Sigmoid colon (tissue), 7 donors: Measurements from ENCODE around the gene TKTL1. TPM values are rescaled to one million over a fixed set of nuclear protein-coding genes. Genes with fewer than 3 reads are reported as not detected.

ENCODE experiments used
- DNase-seq: peaks from one replicate; pipeline ENCODE4 v3.0.0-alpha.2; 2019
- H3K27ac ChIP-seq, 4 donors: fragments of 200-600 bp; sonication (generic); one replicate each; pipeline ENCODE4 v1.5.1; 2016 to 2019; ENCODE audit warnings: mild to moderate bottlenecking in 1 of 4
- H3K27me3 ChIP-seq, 3 donors: fragments of 200-600 bp; sonication (generic); one replicate each; pipeline ENCODE4 v1.5.1; 2019; ENCODE audit warnings: mild to moderate bottlenecking in 1 of 3
- H3K36me3 ChIP-seq, 4 donors: fragments of 200-600 bp; sonication (generic); one replicate each; pipeline ENCODE4 v1.5.1; 2016 to 2019
- H3K4me1 ChIP-seq, 4 donors: fragments of 200-600 bp; sonication (generic); one replicate each; pipeline ENCODE4 v1.5.1; 2017 to 2019
- H3K4me3 ChIP-seq, 4 donors: fragments of 200-600 bp; sonication (generic); one replicate each; pipeline ENCODE4 v1.5.1; 2017 to 2019; ENCODE audit warnings: mild to moderate bottlenecking in 2 of 4, moderate library complexity in 1 of 4
- H3K9me3 ChIP-seq, 4 donors: fragments of 200-600 bp in 3 of 4; sonication (generic) in 3 of 4; one replicate each; pipeline versions ENCODE4 v1.5.1 to v1.6.1; 2013 to 2019
- EP300 ChIP-seq, 4 donors: sonication (generic); formaldehyde crosslinking; IDR thresholded peaks; one replicate each; pipeline ENCODE4 v1.6.1; 2017; ENCODE audit warnings: antibody characterized with exemption in 4 of 4
- POLR2A ChIP-seq, 2 donors: fragments of 450-650 bp; IDR thresholded peaks; one replicate each; pipeline ENCODE4 v1.6.1; 2016; ENCODE audit warnings: antibody characterized with exemption in 2 of 2, mild to moderate bottlenecking in 2 of 2, moderate library complexity in 2 of 2
- POLR2AphosphoS5 ChIP-seq, 4 donors: sonication (generic); formaldehyde crosslinking; IDR thresholded peaks; one replicate each; pipeline ENCODE4 v1.6.1; 2017; ENCODE audit warnings: antibody characterized with exemption in 4 of 4
- WGBS, 2 donors: extraction: QIAGEN DNeasy Blood & Tissue Kit; methylation state at CpG; one replicate each; pipeline ENCODE4 v1.1.7; 2013; 5-methylcytosine and 5-hydroxymethylcytosine counted together
- intact Hi-C: fragments of 100-400 bp; cut with DNase I; formaldehyde crosslinking; loops from one replicate; pipeline ENCODE4 v1.15.1; 2023
- polyA plus RNA-seq, 3 donors: library from polyadenylated mRNA; stranded (reverse); fragments of 200-250 nt; gene quantifications; one replicate each; pipeline ENCODE4 v1.2.3, GENCODE V29; 2013
- total RNA-seq, 4 donors: library from RNA; depleted of rRNA; stranded (reverse); fragments of >200 nt; gene quantifications; one replicate each; pipeline ENCODE4 v1.1.0, GENCODE V29; 2016
- TF ChIP-seq, protein P1 (sequence below), 4 experiments: fragments of 450-650 bp in 3 of 4; fragments of 200-600 bp in 1 of 4; IDR thresholded peaks; one replicate each; pipeline ENCODE4 v1.5.1; 2016 to 2019; ENCODE audit warnings: antibody characterized with exemption in 4 of 4, mild to moderate bottlenecking in 3 of 4, moderate library complexity in 2 of 4
- donor health status: healthy with polysubstance abuse.
- donor health status: Bipolar disorder and iron deficiency.
- donor health status: healthy.

TKTL1 gene
- total and polyA plus RNA-seq, 7 donors: under 0.01 to 0.31 TPM; not detected in 5

- Histone ChIP-seq H3K9me3 (no peaks in the 10 kb centered on the region), H3K4me3 (no peak overlapping the region), H3K27ac (no peak overlapping the region), H3K27me3 (no peaks in the 10 kb centered on the region), H3K4me1 (peaks cover 0 to 14% (median 1%) of the 10 kb centered on the region in 4 donors), H3K36me3 (no peaks in the 10 kb centered on the region)
- intact Hi-C loops: no loop called here
- 28 to 63% methylated on average over 10 of the region's 10 CpGs for WGBS, 2 donors
- no peak for TF ChIP-seq POLR2AphosphoS5 (IDR thresholded peaks at IDR 0.05)
- no peak for TF ChIP-seq EP300 (IDR thresholded peaks at IDR 0.05)
- no peak for TF ChIP-seq POLR2A (IDR thresholded peaks at IDR 0.05)
- TF ChIP-seq, protein P1, sequence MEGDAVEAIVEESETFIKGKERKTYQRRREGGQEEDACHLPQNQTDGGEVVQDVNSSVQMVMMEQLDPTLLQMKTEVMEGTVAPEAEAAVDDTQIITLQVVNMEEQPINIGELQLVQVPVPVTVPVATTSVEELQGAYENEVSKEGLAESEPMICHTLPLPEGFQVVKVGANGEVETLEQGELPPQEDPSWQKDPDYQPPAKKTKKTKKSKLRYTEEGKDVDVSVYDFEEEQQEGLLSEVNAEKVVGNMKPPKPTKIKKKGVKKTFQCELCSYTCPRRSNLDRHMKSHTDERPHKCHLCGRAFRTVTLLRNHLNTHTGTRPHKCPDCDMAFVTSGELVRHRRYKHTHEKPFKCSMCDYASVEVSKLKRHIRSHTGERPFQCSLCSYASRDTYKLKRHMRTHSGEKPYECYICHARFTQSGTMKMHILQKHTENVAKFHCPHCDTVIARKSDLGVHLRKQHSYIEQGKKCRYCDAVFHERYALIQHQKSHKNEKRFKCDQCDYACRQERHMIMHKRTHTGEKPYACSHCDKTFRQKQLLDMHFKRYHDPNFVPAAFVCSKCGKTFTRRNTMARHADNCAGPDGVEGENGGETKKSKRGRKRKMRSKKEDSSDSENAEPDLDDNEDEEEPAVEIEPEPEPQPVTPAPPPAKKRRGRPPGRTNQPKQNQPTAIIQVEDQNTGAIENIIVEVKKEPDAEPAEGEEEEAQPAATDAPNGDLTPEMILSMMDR (IDR thresholded peaks at IDR 0.05): no peak
- no peak for DNase-seq
Measured at GRCh38 chrX:154321594-154321993, 26.0 kb downstream of the TKTL1 start.

GRCh38 chrX:154322890-154323289, 27.3 kb downstream of the TKTL1 start:
- 81 to 86% methylated on average over 10 of the region's 10 CpGs for WGBS, 2 donors
- intact Hi-C loops: no loop called here
- Histone ChIP-seq H3K27me3 (no peaks in the 10 kb centered on the region), H3K4me3 (no peak overlapping the region), H3K4me1 (peaks cover 0 to 14% (median 1%) of the 10 kb centered on the region in 4 donors), H3K36me3 (no peaks in the 10 kb centered on the region), H3K9me3 (no peaks in the 10 kb centered on the region), H3K27ac (no peak overlapping the region)
- DNase-seq: no peak
- TF ChIP-seq EP300 (IDR thresholded peaks at IDR 0.05) (no peak), POLR2AphosphoS5 (IDR thresholded peaks at IDR 0.05) (no peak), POLR2A (IDR thresholded peaks at IDR 0.05) (no peak)
- TF ChIP-seq, protein P1 (IDR thresholded peaks at IDR 0.05): no peak

DNA sequence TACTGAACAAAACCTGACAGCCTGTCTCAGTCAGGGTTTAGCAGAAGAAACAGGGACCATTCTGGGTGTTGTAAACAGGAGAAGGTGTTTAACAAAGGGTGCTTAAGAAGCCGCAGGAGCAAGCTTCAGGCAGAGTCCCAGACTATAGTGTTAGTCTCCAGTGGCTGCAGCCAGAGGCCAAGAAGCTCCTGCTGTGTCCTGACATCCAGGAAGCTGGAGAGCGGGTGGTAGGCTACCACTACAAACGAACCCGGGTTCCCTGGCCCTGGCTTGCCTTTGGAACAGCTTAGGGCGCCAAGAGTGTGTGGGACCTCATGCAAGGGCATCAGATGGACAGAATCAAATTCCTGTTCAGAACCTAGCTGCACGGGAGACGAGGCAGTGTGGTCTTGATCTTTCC, 27.9 kb downstream of the TKTL1 start:
- no peak for DNase-seq
- no peaks in the 10 kb centered on the region for H3K9me3 ChIP-seq

DNA sequence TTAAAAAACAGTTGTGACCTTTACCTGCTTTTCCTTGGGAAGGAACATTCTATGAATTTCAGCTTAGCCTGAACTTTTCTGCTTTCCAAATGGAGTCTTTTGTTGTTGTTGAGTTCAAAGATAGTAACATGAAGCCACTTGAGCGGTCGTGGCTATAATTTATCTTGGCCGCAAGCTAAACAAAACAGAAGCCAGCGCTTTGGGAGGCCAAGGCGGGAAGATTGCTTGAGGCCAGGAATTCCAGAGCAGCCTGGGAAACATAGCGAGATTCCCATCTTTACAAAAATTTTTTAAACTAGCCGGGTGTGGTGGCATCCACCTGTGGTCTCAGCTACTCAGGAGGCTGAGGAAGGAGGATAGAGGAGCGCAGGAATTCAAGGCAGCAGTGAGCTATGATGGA, 29.9 kb downstream of the TKTL1 start:
- H3K9me3 ChIP-seq: no peaks in the 10 kb centered on the region
- no peaks in the 10 kb centered on the region for H3K36me3 ChIP-seq
- no peaks in the 10 kb centered on the region for H3K27me3 ChIP-seq
- H3K4me3 ChIP-seq: no peak overlapping the region
- H3K4me1 ChIP-seq: peaks cover 0 to 14% (median 1%) of the 10 kb centered on the region in 4 donors
- 35 to 73% methylated on average over 8 of the region's 8 CpGs for WGBS, 2 donors
- DNase-seq: no peak
- TF ChIP-seq, protein P1 (IDR thresholded peaks at IDR 0.05): no peak
- TF ChIP-seq POLR2A (IDR thresholded peaks at IDR 0.05) (no peak), EP300 (IDR thresholded peaks at IDR 0.05) (no peak), POLR2AphosphoS5 (IDR thresholded peaks at IDR 0.05) (no peak)
- H3K27ac ChIP-seq: peak overlapping the region in 1 of 4 donors; percentile 14
- intact Hi-C loops: no loop called here

More for the DNA sequence above, 27.9 kb downstream of the TKTL1 start:
- Histone ChIP-seq H3K4me1 (peaks cover 0 to 14% (median 1%) of the 10 kb centered on the region in 4 donors), H3K4me3 (no peak overlapping the region), H3K27ac (no peak overlapping the region), H3K36me3 (no peaks in the 10 kb centered on the region), H3K27me3 (no peaks in the 10 kb centered on the region)
- TF ChIP-seq POLR2A (IDR thresholded peaks at IDR 0.05): no peak
- TF ChIP-seq, protein P1 (IDR thresholded peaks at IDR 0.05): no peak
- whole genome bisulfite sequencing, 2 donors: 41 to 77% methylated on average over 7 of the region's 7 CpGs
- intact Hi-C loops: no loop called here
